CD4-positive, alpha-beta T cell treated with Interleukin-15 for 1 hour (primary cell): ENCODE data around the gene CNKSR3.
"Not testable (repeated sequence)": the region's sequence is repeated elsewhere in the genome, so short reads cannot be mapped to it uniquely, and the experiment has no call there.

Source experiments
- DNase-seq: peaks from one replicate; pipeline ENCODE4 v3.0.0-alpha.2; 2020

CNKSR3 gene

GRCh38 chr6:154510144-154510905 lies at the start of gene CNKSR3:
TSS of gene CNKSR3 (minus strand) at chr6:154510685. CDS start at chr6:154510114, 571 bp downstream.
- no peak for DNase-seq

- DNase-seq: no peak
Measured at GRCh38 chr6:154558984-154559383, 48.5 kb upstream of the CNKSR3 start.

GRCh38 chr6:154558513-154558912 lies 48.0 kb upstream of the CNKSR3 start:
- no peak for DNase-seq

- no peak for DNase-seq
Measured at GRCh38 chr6:154555073-154555677, 44.7 kb upstream of the CNKSR3 start.

- no peak for DNase-seq
Measured at GRCh38 chr6:154554491-154554890, 44.0 kb upstream of the CNKSR3 start.

- no peak for DNase-seq
Measured at GRCh38 chr6:154550779-154551178, 40.3 kb upstream of the CNKSR3 start.

GRCh38 chr6:154549179-154549578 lies 38.7 kb upstream of the CNKSR3 start:
- no peak for DNase-seq

GRCh38 chr6:154548130-154548830 lies 37.8 kb upstream of the CNKSR3 start:
- no peak for DNase-seq

- DNase-seq: no peak
Measured at GRCh38 chr6:154543628-154544027, 33.1 kb upstream of the CNKSR3 start.

- DNase-seq: no peak
Measured at GRCh38 chr6:154542747-154543146, 32.3 kb upstream of the CNKSR3 start.

GRCh38 chr6:154541837-154542236 lies 31.4 kb upstream of the CNKSR3 start:
- not testable (repeated sequence) for DNase-seq

GRCh38 chr6:154539593-154540269 lies 29.2 kb upstream of the CNKSR3 start:
- no peak for DNase-seq

- no peak for DNase-seq
Measured at GRCh38 chr6:154538640-154539191, 28.2 kb upstream of the CNKSR3 start.

- DNase-seq: no peak
Measured at GRCh38 chr6:154537511-154538325, 27.2 kb upstream of the CNKSR3 start.

- DNase-seq: no peak
Measured at GRCh38 chr6:154536999-154537398, 26.5 kb upstream of the CNKSR3 start.

GRCh38 chr6:154536255-154536654 lies 25.8 kb upstream of the CNKSR3 start:
- DNase-seq: no peak

- no peak for DNase-seq
Measured at GRCh38 chr6:154535851-154536250, 25.4 kb upstream of the CNKSR3 start.

- DNase-seq: no peak
Measured at GRCh38 chr6:154535147-154535546, 24.7 kb upstream of the CNKSR3 start.

- no peak for DNase-seq
Measured at GRCh38 chr6:154534531-154534930, 24.0 kb upstream of the CNKSR3 start.

GRCh38 chr6:154532426-154532825 lies 21.9 kb upstream of the CNKSR3 start:
- DNase-seq: no peak

- DNase-seq: no peak
Measured at GRCh38 chr6:154529957-154530356, 19.5 kb upstream of the CNKSR3 start.

- DNase-seq: no peak
Measured at GRCh38 chr6:154528310-154528915, 17.9 kb upstream of the CNKSR3 start.
